Suppressor macrophage treated with lipopolysaccharide for 1 hour (primary cell): ENCODE measurements around the gene PTGES3.
A peak's percentile ranks its signal among the peaks of the same experiment; 100 is the strongest.
"Not testable (repeated sequence)": the region's sequence is repeated elsewhere in the genome, so short reads cannot be mapped to it uniquely, and the experiment has no call there.

Experiments used
- DNase-seq, 3 donors: peaks; one replicate each; pipeline ENCODE4 v3.0.0-alpha.2; 2020 to 2022

The PTGES3 gene

DNA sequence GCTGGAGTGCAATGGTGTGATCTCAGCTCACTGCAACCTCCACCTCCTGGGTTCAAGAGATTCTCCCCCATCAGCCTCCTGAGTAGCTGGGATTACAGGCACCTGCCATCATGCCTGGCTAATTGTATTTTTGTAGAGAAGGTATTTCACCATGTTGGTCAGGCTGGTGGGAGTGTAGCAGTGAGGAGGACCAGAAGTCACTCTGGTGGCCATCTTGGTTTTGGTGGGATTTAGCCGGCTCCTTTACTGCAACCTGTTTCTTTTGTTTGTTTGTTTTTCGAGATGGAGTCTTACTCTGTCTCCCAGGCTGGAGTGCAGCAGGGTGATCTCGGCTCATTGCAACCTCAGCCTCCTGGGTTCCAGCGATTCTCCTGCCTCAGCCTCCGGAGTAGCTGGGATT is 16.4 kb upstream of the PTGES3 start:
- not testable (repeated sequence) for DNase-seq

DNA sequence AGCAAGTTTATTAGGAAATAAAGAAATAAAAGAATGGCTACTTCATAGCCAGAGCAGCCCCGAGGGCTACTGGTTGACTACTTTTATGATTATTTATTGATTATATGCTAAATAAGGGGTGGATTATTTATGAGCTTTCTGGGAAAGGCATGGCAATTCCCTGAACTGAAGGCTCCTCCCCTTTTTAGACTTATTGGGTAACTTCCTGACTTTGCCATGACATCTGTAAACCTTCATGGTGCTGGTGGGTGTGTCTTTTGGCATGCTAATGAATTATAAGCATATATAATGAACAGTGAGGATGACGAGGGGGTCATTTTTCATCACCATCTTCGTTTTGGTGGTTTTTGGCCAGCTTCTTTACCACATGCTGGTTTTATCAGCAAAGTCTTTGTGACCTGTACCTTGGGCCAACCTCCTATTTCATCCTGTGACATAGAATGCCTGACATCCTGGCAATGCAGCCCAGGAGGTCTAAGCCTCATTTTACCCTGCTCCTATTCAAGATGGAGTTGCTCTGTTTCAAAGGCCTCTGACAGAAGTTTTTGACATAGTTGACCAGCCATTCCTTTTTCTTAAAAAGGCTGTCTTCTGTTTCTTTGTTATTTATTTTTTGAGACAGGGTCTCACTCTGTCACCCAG is 11.1 kb upstream of the PTGES3 start:
- peak; percentile 57 to 76 (median 59) for DNase-seq

DNA sequence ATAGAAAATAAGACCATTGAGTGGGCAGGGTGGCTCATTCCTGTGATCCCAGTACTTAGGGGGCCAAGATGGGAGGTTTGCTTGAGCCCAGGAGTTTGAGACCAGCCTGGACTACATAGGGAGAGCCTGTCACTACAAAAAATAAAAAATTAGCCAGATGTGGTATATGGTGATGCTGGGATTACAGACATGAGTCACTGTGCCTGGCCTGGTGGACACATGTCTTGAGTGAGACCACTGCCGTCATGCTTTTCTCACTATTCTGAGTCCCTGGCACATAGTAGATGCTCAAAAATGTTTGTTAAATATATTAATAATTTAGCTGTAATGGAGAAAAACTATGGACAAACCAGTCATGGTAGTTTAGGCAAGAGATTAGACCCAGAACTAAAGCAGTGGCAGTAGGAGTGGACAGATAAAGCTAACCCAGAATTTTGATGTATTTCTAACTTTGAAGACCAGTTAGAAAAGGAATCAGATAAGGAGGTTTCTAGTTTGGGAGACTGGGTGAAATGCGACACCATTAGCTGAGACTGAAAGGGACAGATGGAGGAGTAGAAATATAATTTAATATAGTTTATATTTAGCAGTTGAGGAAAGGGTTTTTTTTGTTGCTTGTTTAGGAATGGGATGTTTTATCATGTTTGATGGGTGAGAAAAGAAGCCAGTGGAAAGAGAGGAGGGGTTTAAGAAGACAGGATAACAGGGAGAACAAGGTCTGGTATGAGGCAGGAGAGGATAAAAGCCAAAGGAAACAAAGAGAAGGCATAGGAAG is 7.4 kb upstream of the PTGES3 start:
- no peak for DNase-seq

DNA sequence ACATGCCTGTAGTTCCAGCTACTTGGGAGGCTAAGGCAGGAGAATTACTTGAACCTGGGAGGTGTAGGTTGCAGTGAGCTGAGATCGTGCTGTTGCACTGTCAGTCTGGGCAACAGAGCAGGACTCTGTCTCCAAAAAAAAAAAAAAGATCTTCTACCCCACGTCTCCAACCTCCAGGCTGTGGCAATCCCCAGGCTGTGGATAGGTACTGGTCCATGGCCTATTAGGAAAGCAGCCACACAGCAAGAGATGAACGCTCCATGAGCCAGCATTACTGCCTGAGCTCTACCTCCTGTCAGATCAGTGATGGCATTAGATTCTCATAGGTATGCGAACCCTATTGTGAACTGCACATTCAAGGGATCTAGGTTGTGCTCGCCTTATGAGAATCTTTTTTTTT is 6.1 kb upstream of the PTGES3 start:
- no peak for DNase-seq

DNA sequence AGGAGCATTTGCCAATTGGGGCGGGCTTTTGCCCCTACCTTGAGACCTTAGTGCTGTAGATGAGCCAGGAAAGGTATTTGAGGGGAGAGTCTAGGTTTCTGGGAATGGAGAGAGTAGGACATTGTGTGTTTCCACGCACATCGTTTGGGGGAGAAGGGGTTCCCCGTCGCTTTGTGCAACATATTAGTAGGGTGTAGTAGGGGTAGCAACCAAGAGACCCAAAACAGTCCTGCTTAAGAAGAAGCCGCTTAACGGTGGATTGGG is 694 bp upstream of the PTGES3 start:
- no peak for DNase-seq

DNA sequence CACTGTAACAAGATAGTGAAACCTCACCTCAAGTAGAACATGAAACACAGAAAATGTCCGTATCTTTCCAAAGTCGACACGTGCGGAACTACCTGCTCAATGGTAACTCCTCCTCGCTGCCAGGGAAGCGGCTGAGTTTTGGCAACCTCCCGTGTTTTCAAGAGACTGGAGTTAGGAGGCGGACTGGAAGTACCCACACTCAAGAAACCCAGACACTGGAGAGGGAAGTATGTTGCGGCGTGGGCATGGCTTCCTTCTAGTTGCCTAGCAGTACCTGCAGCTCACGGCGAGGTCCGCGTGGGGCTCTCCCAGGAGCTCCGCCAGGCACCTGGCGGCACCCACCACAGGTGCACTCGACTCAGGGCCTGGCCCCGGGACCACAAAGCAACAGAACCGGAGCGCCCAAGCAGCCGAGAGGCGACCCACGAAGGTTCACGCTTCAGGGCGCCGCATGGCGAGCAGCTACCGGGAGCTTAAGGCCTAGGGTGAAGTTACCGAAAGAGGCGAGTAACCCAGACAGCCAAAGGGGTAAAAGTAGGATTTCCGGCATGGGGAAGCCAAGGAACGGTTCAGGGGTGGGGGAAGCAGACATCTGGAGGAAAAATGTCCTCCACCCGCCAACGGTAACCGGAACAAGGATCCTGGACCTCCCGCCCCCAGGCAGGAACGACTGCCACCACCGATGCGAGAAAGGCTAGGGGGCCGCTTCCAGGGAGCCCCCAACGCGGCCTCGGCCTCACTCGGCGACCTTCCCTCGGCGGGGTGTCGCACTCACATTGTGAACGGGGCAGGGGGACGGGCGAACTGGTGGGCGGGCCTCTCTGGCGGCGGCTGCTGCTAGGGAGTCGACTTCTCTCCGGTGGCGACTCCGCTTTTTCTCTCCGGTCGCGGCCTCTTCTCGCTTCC is 608 bp downstream of the PTGES3 start:
- peak; percentile 77 to 81 (median 77) for DNase-seq

DNA sequence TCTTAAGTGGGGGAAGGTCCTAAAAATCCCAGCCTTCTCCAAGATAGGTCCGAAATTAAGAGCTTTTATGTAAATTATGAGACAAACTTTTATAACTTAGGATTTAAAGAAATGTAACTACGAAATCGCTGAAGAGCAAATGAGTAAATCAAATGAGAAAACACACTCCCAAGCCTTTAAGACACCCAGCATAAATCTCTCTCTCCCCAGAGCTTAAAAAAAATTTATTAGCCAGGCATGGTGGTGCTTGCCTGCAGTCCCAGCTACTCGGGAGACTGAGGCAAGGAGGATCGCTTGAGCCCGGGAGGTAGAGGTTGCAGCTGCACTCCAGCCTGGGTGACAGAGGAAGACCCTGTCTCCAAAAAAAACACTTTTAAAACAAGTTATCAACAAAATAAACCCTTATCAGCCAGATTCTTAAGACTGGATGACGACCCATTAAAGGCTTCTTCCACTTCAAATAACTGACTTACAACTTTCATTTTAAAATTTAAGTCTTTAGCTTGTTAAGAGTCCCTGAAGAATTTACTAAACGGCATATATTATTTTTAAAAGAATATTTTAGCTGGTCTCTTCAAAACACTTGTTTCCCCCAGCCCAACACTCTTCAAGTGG is 3.2 kb downstream of the PTGES3 start:
- DNase-seq, result no peak

DNA sequence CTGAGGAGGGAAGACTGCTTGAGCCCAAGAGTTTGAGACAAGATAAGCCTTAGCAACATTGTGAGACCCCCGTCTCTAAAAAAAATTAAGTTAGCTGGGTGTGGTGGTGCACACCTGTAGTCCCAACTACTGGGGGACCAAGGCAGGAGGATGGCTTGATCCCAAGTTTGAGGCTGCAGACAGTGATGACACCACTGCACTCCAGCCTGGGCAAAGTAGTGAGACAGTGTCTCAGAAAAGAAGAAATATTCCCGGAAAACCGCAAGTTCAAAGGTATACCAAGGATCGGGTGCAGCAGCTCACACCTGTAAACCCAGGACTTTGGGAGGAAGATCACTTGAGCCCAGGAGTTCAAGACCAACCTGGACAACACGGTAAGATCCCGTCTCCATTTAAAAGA is 5.8 kb downstream of the PTGES3 start:
- DNase-seq, result no peak

DNA sequence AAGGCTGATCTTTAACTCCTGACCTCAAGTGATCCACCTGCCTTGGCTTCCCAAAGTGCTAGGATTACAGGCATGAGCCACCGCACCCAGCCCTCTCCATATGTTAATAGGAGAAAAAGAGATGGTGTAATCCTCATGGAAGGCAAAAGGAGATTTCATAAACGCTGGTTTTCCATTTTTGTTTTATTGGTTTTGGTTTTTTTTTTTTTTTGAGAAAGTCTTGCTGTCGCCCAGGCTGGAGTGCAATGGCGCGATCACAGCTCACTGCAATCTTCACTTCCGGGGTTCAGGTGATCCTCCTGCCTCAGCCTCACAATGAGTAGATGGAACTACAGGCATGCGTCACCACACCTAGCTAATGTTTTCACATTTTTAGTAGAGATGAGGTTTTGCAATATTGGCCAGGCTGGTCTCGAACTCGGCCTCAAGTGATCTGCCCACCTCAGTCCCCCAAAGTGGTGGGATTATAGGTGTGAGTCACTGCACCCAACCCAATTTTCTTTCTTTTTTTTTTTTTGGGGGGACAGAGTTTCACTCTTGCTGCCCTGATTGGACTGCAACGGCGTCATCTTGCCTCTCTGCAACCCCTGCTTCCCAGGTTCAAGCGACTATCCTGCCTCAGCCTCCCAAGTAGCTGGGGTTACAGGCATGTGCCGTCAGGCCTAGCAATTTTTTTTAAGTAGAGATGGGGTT is 8.1 kb downstream of the PTGES3 start:
- no peak for DNase-seq

DNA sequence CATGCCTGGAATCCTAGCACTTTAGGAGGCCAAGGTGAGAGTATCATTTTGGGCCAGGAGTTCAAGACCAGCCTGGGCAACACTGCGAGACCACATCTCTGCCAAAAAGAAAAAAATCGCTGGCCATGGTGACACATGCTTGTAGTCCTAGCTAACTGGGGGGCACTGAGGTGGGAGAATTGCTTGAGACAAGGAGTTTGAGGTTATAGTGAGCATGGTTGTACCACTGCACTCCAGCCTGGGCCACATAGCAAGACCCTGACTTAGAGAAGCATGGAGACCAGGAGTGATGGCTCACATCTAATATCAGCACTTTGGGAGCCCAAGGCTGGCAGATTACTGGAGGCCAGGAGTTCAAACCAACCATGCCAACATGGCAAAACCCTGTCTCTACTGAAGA is 9.2 kb downstream of the PTGES3 start:
- DNase-seq, result no peak

DNA sequence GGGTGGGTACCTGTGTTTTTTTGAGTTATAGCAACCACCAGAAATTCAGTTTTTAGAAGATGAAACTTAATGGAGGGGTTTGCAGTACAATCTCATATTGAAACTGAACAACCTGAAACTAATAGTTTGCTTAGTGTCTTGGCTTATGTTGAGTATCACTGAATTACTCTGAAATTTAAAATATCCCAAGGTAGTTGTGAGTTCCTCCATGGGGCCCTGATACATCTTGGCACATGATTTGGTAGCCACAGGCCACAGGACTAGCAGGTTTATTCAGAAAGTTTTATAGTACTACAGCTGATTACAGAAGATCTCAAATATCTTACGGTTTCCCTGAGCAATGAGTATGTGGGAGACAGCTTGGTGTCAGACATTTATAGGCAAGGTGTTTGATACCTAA is 10.4 kb downstream of the PTGES3 start:
- no peak for DNase-seq

DNA sequence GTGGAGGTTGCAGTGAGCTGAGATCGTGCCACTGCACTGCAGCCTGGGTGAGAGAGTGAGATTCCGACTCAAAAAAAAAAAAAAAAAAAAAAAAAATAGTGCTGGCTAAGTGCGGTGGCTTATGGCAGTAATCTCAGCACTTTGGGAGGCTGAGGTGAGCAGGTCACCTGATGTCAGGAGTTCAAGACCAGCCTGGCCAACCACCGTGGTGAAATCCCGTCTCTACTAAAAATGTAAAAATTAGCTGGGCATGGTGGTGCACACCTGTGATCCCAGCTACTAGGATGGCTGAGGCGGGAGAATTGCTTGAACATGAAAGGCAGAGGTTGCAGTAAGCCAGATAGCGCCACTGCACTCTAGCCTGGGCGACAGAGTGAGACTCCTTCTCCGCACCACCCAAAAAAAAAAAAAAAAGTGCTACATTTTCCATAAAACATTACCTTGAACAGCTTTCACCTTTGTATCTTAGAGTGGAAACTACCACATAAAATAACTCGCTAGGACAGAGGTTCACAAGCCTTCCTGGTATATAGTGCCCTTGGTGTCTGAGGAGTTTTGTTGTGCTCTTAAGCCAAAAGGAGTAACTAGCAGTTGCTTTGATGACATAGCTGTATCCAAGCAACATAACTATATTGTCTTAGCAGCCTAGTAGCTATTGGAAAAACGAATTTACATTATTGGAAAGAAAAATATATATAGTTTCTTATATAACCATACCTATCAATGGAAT is 11.1 kb downstream of the PTGES3 start:
- DNase-seq, result no peak

DNA sequence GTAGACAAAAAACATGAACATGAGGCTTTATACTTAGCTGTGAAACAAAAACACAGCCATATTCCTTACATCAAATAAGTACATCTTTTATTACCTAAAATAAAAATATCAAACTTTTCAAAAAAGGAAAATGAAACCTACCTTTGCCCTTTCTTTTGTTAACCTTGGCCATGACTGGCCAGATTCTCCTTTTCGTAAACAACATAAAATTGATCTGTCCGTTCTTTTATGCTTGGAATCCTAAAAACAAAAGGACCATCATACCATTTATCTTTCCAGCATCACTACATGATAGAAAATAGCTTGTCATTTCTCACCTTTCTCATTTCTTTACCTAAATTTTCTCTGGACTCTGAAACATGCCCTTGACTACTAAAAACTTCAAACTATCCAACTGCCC is 16.5 kb downstream of the PTGES3 start:
- DNase-seq, result no peak

DNA sequence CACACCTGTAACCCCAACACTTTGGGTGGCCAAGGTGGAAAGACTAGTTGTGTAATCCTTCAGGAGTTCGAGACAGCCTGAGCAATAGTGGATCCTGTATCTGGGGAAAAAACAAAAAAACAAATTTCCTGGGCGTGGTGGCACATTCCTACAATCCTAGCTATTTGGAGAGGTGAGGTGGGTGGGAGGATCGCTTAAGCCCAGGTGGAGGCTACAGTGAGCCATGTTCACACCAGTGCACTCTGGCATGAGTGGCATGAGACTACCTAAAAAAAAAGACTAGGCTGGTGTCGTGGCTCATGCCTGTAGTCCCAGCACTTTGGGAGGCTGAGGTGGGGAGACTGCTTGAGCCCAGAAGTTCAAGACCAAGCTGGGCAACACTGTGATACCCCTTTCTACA is 17.2 kb downstream of the PTGES3 start:
- DNase-seq, result no peak

DNA sequence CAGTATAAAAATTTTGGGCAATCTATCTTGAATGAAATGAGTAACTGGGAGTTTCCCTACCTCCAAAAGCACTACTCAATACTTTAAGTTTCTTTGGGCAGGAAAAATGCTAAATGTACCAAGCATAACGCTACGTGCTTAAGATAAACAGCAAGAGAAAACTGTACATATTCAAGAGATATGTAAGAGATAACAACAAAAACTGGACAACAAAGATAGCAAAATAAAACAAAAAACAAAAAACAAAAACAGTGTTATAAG is 20.0 kb downstream of the PTGES3 start:
- no peak for DNase-seq

DNA sequence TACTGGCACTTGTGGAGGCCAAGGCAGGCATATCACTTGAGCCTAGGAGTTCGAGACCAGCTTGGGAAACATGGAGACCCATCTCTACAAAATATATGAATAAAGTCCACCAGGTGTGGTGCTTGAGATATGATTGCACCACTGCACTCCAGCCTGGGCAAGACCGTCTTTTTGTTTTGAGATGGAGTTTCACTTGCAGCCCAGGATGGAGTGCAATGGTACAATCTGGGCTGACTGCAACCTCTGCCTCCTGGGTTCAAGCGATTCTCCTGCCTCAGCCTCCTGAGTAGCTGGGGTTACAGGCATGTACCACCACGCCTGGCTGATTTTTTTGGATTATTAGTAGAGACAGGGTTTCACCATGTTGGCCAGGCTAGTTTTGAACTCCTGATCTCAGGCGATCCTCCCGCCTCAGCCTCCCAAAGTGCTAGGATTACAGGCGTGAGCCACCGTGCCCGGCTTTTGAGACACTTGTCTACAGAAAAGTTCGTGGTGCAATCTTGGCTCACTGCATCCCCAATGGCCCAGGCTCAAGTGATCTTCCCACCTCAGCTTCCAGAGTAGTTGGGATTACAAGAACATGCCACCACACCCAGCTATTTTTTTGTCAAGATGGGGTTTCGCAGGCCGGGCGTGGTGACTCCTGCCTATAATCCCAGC is 26.0 kb downstream of the PTGES3 start:
- DNase-seq, result no peak

DNA sequence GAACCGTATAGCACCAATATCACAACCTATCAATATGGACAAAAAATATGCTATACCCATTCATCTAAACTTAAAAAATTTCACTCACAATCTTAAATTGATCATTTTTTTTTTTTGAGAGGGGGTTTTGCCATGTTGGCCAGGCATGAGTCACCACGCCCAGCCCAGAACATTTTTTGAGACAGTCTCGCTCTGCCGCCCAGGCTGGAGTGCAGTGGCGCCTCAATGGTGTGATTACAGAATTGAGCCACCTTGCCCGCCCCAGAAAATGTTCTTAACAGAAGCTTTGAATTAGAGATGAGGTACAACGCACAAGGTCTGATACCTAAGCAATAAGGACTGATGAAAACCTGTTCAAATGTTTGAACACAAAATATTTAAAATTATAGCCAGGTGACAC is 26.5 kb downstream of the PTGES3 start:
- no peak for DNase-seq

DNA sequence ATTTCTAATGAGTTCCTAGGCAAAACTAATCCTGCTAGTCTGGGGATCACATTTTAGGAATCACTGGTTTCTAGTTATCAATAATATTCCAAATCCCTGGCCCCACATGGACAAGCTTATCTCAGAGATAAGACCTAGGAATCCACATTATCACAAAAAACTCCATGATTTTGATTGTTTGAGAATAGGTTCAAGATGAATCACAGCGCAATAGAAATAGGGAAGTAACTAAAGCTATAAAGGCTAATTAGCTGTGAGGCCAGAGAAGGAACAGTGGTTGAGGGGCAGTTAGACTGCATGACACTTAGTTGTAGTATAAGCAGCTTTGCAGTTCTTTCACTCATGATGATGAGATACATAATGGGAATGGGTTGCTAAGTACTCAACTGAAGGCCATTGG is 29.2 kb downstream of the PTGES3 start:
- peak; percentile 20 to 60 (median 40) for DNase-seq

DNA sequence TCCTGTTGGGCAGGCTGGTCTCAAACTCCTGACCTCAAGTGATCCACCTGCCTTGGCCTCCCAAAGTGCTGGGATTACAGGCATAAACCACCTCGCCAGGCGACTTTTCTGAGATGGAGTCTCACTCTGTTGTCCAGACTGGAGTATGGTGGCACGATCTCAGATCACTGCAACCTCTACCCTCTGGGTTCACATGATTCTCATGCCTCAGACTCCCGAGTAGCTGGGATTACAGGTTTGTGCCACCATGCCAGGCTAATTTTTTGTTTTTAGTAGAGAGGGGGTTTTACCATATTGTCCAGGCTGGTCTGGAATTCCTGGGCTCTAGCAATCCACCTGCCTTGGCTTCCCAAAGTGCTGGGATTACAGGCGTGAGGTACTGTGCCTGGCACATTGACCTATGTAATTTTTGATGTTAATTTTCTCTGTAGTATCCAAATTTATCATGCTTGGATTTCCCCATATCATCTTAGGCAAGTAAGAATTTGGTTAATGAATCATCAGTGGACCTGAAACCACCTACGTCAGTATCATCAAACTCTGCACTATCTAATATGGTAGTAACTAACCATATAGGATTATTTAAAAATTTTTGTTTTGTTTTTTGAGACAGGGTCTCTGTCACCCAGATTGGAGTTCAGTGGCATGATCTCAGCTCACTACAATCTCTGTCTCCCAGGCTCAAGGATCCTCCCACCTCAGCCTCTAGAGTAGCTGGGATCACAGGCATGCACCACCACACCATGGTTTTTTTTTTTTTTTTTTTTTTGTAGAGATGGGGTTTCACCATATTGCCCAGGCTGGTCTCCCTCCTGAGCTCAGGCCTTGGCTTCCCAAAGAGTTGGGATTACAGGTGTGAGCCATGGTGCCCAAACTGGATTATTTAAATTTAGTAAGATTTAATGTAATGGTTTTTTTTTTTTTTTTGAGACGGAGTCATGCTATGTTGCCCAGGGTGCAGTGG is 30.4 kb downstream of the PTGES3 start:
- peak in 2 of 3 donors; percentile 4 to 29 for DNase-seq

DNA sequence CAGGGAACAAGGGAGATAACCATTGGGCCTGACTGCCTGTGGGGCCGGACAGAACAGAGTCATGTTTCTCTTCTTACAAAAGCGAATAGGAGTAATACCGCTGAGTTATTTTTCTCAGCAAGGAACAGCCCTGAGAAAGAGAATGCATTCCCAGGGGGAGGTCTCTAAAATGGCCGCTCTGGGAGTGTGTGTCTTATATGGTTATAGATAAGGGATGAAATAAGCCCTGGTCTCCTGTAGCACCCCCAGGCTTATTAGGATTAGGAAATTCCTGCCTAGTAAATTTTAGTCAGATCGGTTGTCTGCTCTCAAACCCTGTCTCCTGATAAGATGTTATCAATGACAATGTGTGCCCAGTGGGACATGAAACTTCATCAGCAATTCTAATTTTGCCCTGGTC is 34.3 kb downstream of the PTGES3 start:
- DNase-seq, result not testable (repeated sequence)

DNA sequence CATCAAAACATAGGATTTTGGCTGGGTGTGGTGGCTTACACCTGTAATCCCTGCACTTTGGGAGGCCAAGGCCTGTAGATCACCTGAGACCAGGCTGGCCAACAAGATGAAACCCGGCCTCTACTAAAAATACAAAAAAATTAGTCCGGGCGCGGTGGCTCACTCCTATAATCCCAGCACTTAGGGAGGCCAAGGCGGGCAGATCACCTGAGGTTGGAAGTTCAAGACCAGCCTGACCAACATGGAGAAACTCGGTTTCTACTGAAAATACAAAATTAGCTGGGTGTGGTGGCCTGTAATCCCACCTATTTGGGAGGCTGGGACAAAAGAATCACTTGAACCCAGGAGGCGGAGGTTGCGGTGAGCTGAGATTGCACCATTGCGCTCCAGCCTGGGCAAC is 40.1 kb downstream of the PTGES3 start:
- not testable (repeated sequence) for DNase-seq
